Measurements from ENCODE around the gene XRCC3. TPM values are rescaled to one million over a fixed set of nuclear protein-coding genes. Genes with fewer than 3 reads are reported as not detected.

XRCC3 gene
- total and polyA plus RNA-seq, 2 experiments from 2014 or later = 15.8 to 27.5 TPM

- Histone ChIP-seq H3K4me3 (no peak overlapping the region), H3K27me3 (no peaks in the 10 kb centered on the region), H3K27ac (no peak overlapping the region), H3K9me3 (ENCODE audit: low read depth) (no peaks in the 10 kb centered on the region), H3K36me3 (peaks cover 4% of the 10 kb centered on the region), H3K4me1 (ENCODE audit: low read depth) (no peaks in the 10 kb centered on the region)
- no peak for DNase-seq (ENCODE audit: low read depth in 1 of 2, low spot score in 1 of 2)
- TF ChIP-seq CTCF (IDR thresholded peaks at IDR 0.05; ENCODE audit: low read depth, low read length) = no peak
Measured at GRCh38 chr14:103702497-103703432, 12.5 kb downstream of the XRCC3 start.

- Histone ChIP-seq H3K36me3 (peaks cover 4% of the 10 kb centered on the region), H3K4me1 (ENCODE audit: low read depth) (no peaks in the 10 kb centered on the region), H3K4me3 (no peak overlapping the region), H3K27me3 (no peaks in the 10 kb centered on the region), H3K9me3 (ENCODE audit: low read depth) (no peaks in the 10 kb centered on the region), H3K27ac (no peak overlapping the region)
- no peak for TF ChIP-seq CTCF (IDR thresholded peaks at IDR 0.05; ENCODE audit: low read depth, low read length)
- DNase-seq (ENCODE audit: low read depth in 1 of 2, low spot score in 1 of 2) = no peak
Measured at GRCh38 chr14:103702095-103702494, 13.2 kb downstream of the XRCC3 start.

- DNase-seq (ENCODE audit: low read depth in 1 of 2, low spot score in 1 of 2) = no peak
- Histone ChIP-seq H3K27me3 (no peaks in the 10 kb centered on the region), H3K36me3 (peaks cover 4% of the 10 kb centered on the region), H3K27ac (no peak overlapping the region), H3K9me3 (ENCODE audit: low read depth) (no peaks in the 10 kb centered on the region), H3K4me1 (ENCODE audit: low read depth) (no peaks in the 10 kb centered on the region), H3K4me3 (no peak overlapping the region)
- TF ChIP-seq CTCF (IDR thresholded peaks at IDR 0.05; ENCODE audit: low read depth, low read length) = no peak
Measured at GRCh38 chr14:103700753-103701490, 14.3 kb downstream of the XRCC3 start.

GRCh38 chr14:103699901-103700752, 15.1 kb downstream of the XRCC3 start:
- Histone ChIP-seq H3K27me3 (no peaks in the 10 kb centered on the region), H3K36me3 (peaks cover 4% of the 10 kb centered on the region), H3K4me1 (ENCODE audit: low read depth) (no peaks in the 10 kb centered on the region), H3K9me3 (ENCODE audit: low read depth) (no peaks in the 10 kb centered on the region), H3K27ac (no peak overlapping the region), H3K4me3 (no peak overlapping the region)
- no peak for DNase-seq (ENCODE audit: low read depth in 1 of 2, low spot score in 1 of 2)
- no peak for TF ChIP-seq CTCF (IDR thresholded peaks at IDR 0.05; ENCODE audit: low read depth, low read length)

GRCh38 chr14:103699261-103699661, 16.0 kb downstream of the XRCC3 start:
- Histone ChIP-seq H3K4me1 (ENCODE audit: low read depth) (no peaks in the 10 kb centered on the region), H3K36me3 (peaks cover 3% of the 10 kb centered on the region), H3K9me3 (ENCODE audit: low read depth) (no peaks in the 10 kb centered on the region), H3K4me3 (no peak overlapping the region), H3K27ac (no peak overlapping the region), H3K27me3 (no peaks in the 10 kb centered on the region)
- no peak for TF ChIP-seq CTCF (IDR thresholded peaks at IDR 0.05; ENCODE audit: low read depth, low read length)
- no peak for DNase-seq (ENCODE audit: low read depth in 1 of 2, low spot score in 1 of 2)

Data from cardiac muscle cell (in vitro differentiated cells and primary cell).